ENCODE results near the gene IGF2.

IGF2 gene

GRCh38 chr11:2176389-2176900 is 37.3 kb upstream of the IGF2 start:
- ATAC-seq (ENCODE audit: low read depth) (no peak), DNase-seq (ENCODE audit: low spot score in 2 of 2) (no peak)
- Mint-ChIP-seq H3K4me3 (no peak overlapping the region), H3K9me3 (no peaks in the 10 kb centered on the region), H3K27me3 (no peaks in the 10 kb centered on the region), H3K4me1 (no peaks in the 10 kb centered on the region), H3K36me3 (no peaks in the 10 kb centered on the region), H3K27ac (no peak overlapping the region)

GRCh38 chr11:2175659-2176058 is 36.5 kb upstream of the IGF2 start:
- Mint-ChIP-seq H3K4me1 (no peaks in the 10 kb centered on the region), H3K36me3 (no peaks in the 10 kb centered on the region), H3K27ac (no peak overlapping the region), H3K27me3 (no peaks in the 10 kb centered on the region), H3K4me3 (no peak overlapping the region), H3K9me3 (no peaks in the 10 kb centered on the region)
- DNase-seq (ENCODE audit: low spot score in 2 of 2) (no peak), ATAC-seq (ENCODE audit: low read depth) (no peak)

DNA sequence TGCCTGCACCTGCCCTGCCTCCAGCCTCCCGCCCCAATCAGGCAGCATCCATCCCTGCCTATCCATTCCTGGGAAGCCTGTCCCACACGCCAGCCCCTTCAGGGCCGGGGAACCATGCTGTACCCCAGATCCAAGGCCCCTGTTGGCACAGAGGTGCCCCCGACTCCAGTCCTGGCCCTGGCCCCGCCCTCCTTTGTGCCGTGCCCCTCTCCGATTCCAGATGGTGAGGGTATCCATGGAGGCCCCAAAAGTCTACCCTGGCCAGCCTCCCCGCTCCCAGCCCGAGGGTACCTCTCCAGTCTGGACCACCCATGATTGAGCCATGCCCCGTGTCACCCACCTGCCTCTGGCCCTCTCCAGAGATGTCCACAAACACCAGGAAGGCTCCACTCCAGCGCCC is 35.2 kb upstream of the IGF2 start:
- Mint-ChIP-seq H3K4me3 (no peak overlapping the region), H3K4me1 (no peaks in the 10 kb centered on the region), H3K27me3 (no peaks in the 10 kb centered on the region), H3K36me3 (no peaks in the 10 kb centered on the region), H3K27ac (no peak overlapping the region), H3K9me3 (no peaks in the 10 kb centered on the region)
- DNase-seq (ENCODE audit: low spot score in 2 of 2) = no peak
- ATAC-seq (ENCODE audit: low read depth) = no peak

DNA sequence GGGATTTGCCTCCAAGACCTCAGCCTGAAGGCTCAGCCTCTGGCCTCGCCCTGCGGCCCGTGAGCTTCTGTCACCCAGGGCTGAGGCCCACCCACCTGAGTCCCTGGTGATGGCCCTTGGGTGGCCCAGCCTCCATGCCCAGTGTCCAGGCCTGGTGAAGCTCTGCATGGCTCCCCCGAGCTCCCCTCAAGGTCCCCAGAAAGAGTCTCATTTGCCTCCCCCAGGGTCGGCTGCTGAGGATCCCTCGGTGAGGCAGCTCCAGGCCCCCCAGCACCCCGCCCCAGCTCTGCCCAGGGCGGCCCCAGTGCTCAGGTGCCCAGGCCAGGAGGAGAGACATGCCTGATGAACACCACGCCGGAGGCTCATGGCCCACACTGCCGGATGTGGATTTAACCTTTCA is 34.6 kb upstream of the IGF2 start:
- Mint-ChIP-seq H3K9me3 (no peaks in the 10 kb centered on the region), H3K4me1 (no peaks in the 10 kb centered on the region), H3K27me3 (no peaks in the 10 kb centered on the region), H3K36me3 (no peaks in the 10 kb centered on the region), H3K4me3 (no peak overlapping the region), H3K27ac (no peak overlapping the region)
- DNase-seq (ENCODE audit: low spot score in 2 of 2) = no peak
- no peak for ATAC-seq (ENCODE audit: low read depth)

DNA sequence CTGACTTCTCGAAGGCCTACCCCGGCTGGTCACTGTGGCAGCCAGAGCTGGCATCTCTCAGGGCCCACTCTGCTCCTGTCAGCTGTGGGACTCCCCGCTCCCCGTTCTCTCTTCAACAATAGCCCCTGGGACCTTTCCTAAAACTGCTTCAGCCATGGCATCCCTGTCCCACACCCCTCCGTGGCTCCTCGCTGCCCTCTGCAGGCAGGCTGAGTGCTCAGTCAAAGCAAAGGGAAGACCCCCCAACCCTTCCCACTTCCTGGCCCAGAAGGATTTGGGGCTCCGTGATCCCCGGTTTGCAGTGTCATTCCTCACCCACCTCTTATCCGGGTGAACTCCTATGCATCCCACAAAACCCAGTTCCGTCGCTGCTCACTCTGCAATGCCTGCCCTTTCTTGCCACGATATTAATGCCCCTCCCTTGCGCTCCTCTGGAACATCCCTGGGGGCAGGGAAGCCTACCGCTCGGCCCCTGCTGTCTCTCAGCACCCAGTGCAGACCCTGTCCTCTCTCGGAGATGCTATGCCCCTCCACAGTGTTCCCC is 34.0 kb upstream of the IGF2 start:
- Mint-ChIP-seq H3K27me3 (no peaks in the 10 kb centered on the region), H3K9me3 (no peaks in the 10 kb centered on the region), H3K4me3 (no peak overlapping the region), H3K27ac (no peak overlapping the region), H3K4me1 (no peaks in the 10 kb centered on the region), H3K36me3 (no peaks in the 10 kb centered on the region)
- ATAC-seq (ENCODE audit: low read depth) (no peak), DNase-seq (ENCODE audit: low spot score in 2 of 2) (no peak)

DNA sequence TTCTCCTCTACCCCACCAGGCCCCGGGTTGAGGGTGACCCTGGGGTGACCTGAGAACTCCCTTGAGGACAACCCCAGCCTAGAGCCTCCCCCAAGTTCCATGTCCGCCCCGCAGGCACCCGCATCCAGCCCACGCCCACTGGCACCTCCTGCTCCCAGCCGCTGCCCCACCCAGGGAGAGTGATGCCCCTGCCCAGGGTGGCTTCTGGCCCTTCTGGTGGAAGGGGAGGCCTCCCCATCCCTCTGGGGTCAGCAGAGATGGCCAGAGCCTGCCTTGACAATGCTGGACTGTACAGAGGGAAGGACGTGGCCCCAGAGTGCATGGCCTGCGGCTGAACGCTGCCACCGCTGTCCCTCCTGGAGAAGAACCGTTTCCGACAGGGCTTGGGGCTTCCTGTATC is 33.5 kb upstream of the IGF2 start:
- Mint-ChIP-seq H3K27me3 (peaks cover 3% of the 10 kb centered on the region), H3K36me3 (no peaks in the 10 kb centered on the region), H3K9me3 (no peaks in the 10 kb centered on the region), H3K4me3 (no peak overlapping the region), H3K4me1 (no peaks in the 10 kb centered on the region), H3K27ac (no peak overlapping the region)
- ATAC-seq (ENCODE audit: low read depth) = no peak
- no peak for DNase-seq (ENCODE audit: low spot score in 2 of 2)

DNA sequence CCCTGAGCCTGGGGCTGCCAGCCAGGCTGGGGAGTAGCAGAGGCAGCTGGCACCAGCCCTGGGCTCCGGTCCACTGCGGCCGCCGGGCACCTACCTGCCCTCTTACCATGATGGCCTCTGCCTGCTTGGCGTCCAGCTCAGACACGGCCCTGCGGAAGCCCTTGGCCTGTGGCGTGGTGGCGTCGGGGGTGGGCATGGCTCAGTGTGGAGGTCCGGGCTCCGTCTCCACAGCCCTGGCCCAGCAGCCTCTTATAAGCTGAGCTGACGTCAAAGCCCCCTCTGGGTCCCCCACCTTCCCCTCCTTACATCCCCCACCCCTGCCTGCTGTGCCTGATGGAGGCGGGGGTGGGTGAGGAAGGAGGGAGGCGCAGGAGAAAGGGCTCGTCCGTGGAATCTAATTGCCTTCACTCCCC is 32.4 kb upstream of the IGF2 start, which contains the start of gene TH:
TH (minus strand) TSS at position 225 of the 413 bp plus-strand sequence; CDS start at position 196, 29 bp downstream.
- Mint-ChIP-seq H3K4me3 (no peak within 1 kb of the TSS), H3K27me3 (peaks cover 3% of the 10 kb centered on the region), H3K27ac (no peak within 1 kb of the TSS), H3K9me3 (no peaks in the 10 kb centered on the region), H3K4me1 (no peaks in the 10 kb centered on the region), H3K36me3 (no peaks in the 10 kb centered on the region)
- no peak for ATAC-seq (ENCODE audit: low read depth)
- no peak for DNase-seq (ENCODE audit: low spot score in 2 of 2)

GRCh38 chr11:2169626-2170570 is 30.7 kb upstream of the IGF2 start:
- Mint-ChIP-seq H3K4me3 (no peak overlapping the region), H3K36me3 (no peaks in the 10 kb centered on the region), H3K9me3 (no peaks in the 10 kb centered on the region), H3K27ac (no peak overlapping the region), H3K27me3 (peaks cover 3% of the 10 kb centered on the region), H3K4me1 (no peaks in the 10 kb centered on the region)
- DNase-seq (ENCODE audit: low spot score in 2 of 2) (no peak), ATAC-seq (ENCODE audit: low read depth) (no peak)

- H3K27ac Mint-ChIP-seq = no peak overlapping the region
Observed at GRCh38 chr11:2169005-2169378, 29.8 kb upstream of the IGF2 start.

DNA sequence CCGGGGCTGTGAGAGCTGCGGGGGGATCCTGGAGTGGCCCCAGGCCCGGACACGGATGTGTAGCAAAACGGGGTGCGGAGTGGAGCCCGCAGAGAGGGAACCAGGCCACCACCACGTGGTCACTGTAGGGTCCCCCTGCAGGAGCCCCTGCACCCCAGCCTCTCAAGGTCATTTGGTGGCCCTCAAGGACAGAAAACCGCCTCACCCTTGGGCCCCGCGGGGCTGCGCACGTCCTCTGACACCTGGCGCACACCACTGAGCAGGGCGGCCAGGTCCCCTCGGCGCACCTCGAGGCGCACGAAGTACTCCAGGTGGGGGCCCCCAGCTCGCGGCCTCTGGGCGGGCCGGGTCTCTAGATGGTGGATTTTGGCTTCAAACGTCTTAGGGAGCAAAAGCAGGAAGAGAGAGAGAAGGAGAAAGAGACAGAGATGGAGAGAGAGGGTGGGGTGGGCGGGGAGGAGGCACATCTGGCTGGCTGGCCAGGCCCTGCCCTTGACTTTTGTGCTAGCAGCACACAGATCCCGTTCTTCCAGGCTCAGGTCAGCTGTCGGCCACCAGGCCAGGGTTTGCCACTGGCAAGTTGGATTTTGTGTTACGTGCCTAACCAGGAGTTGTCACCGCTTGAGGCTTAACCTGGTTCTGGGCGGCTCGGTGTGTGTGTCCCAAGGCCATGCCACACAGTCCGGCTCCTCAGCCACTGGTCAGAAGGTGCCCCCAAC is 29.3 kb upstream of the IGF2 start:
- Mint-ChIP-seq H3K4me1 (no peaks in the 10 kb centered on the region), H3K9me3 (no peaks in the 10 kb centered on the region), H3K4me3 (no peak overlapping the region), H3K27ac (no peak overlapping the region), H3K36me3 (no peaks in the 10 kb centered on the region), H3K27me3 (peaks cover 5% of the 10 kb centered on the region)
- no peak for ATAC-seq (ENCODE audit: low read depth)
- DNase-seq (ENCODE audit: low spot score in 2 of 2) = no peak

More at GRCh38 chr11:2169005-2169378, 29.8 kb upstream of the IGF2 start:
- no peak for DNase-seq (ENCODE audit: low spot score in 2 of 2)
- Mint-ChIP-seq H3K4me1 (no peaks in the 10 kb centered on the region), H3K9me3 (no peaks in the 10 kb centered on the region), H3K27me3 (peaks cover 3% of the 10 kb centered on the region), H3K36me3 (no peaks in the 10 kb centered on the region), H3K4me3 (no peak overlapping the region)
- no peak for ATAC-seq (ENCODE audit: low read depth)

- Mint-ChIP-seq H3K27me3 (peaks cover 7% of the 10 kb centered on the region), H3K36me3 (no peaks in the 10 kb centered on the region), H3K4me1 (no peaks in the 10 kb centered on the region), H3K27ac (no peak overlapping the region), H3K9me3 (no peaks in the 10 kb centered on the region), H3K4me3 (no peak overlapping the region)
- DNase-seq (ENCODE audit: low spot score in 2 of 2) (no peak), ATAC-seq (ENCODE audit: low read depth) (no peak)
Observed at GRCh38 chr11:2167141-2168045, 28.2 kb upstream of the IGF2 start.

GRCh38 chr11:2166091-2166851 is 27.1 kb upstream of the IGF2 start:
- H3K4me1 Mint-ChIP-seq = no peaks in the 10 kb centered on the region
- ATAC-seq (ENCODE audit: low read depth) = peak; percentile 72
- no peaks in the 10 kb centered on the region for H3K36me3 Mint-ChIP-seq
- no peak overlapping the region for H3K4me3 Mint-ChIP-seq
- peaks cover 7% of the 10 kb centered on the region for H3K27me3 Mint-ChIP-seq
- peak in 1 of 2 donors; percentile 51 for DNase-seq (ENCODE audit: low spot score in 2 of 2)
- no peak overlapping the region for H3K27ac Mint-ChIP-seq
- no peaks in the 10 kb centered on the region for H3K9me3 Mint-ChIP-seq

DNA sequence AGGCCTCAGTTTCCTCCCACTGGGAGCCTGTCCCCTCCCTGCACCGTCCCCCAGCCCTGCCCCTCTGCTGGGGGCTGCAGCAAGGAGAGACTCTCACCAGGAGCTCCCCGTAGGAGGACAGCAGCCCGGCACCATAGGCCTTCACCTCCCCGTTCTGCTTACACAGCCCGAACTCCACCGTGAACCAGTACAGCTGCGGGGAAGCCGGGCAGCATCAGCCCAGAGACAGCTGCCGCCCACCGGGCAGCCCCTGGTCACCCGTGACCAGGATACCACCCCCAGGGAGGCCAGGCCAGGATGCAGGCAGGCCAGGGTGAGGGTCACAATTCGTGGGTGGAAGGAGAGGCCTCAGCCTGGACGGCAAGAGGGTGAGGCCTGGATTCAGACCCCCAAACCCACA is 26.4 kb upstream of the IGF2 start:
- Mint-ChIP-seq H3K27me3 (peaks cover 7% of the 10 kb centered on the region), H3K4me3 (no peak overlapping the region), H3K9me3 (no peaks in the 10 kb centered on the region), H3K36me3 (no peaks in the 10 kb centered on the region), H3K27ac (no peak overlapping the region), H3K4me1 (no peaks in the 10 kb centered on the region)
- ATAC-seq (ENCODE audit: low read depth) (no peak), DNase-seq (ENCODE audit: low spot score in 2 of 2) (no peak)
